ENCODE measurements around the gene TNFRSF8.

DNA sequence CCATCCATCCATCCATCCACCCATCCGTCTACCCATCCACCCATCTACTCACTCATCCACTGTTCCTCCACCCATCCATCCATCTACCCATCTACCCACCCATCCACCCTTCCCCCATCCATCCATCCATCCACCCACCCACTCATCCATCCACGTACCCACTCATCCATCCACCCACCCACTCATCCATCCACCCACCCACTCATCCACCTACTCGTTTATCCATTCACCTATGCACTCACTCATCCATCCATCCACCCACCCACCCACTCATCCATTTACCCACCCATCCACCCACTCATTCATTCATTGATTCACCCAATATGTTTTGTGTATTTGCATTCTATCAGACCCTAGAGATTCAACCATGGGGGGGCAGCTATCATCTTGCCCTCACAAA, 27.2 kb downstream of the TNFRSF8 start:
- no peak for TF ChIP-seq CTCF (conservative IDR thresholded peaks at IDR 0.05; ENCODE audit: low read depth, low read length)
- TF ChIP-seq EZH2 (IDR thresholded peaks at IDR 0.05; ENCODE audit: borderline replicate concordance, low read depth, low read length, poor library complexity, severe bottlenecking), result no peak
